Endothelial cell of umbilical vein (primary cell): ENCODE data around the gene S100A4. TPM values are rescaled to one million over a fixed set of nuclear protein-coding genes. Genes with fewer than 3 reads are reported as not detected.
"Not testable (repeated sequence)": the region's sequence is repeated elsewhere in the genome, so short reads cannot be mapped to it uniquely, and the experiment has no call there.

Experiments used
- BruUV-seq: library from RNA; stranded (reverse); fragments of 400-500 nt; replicated peaks from 2 replicates; lab custom pipeline; 2021; lab: Mats Ljungman, UMichigan
- CTCF ChIA-PET: fragments of 300-600, 350-600 bp; sonication (Branson Sonifier 250); formaldehyde crosslinking; loops from one replicate; lab custom pipeline; 2021; ENCODE audit warnings: antibody characterized with exemption, inconsistent platforms; lab: Charles Lee
- POLR2A ChIA-PET: fragments of 300-600, 350-600 bp; sonication (Branson Sonifier 250); formaldehyde crosslinking; loops from one replicate; lab custom pipeline; 2021; ENCODE audit warnings: antibody characterized with exemption, inconsistent platforms; lab: Charles Lee
- DNase-seq: peaks from one replicate; pipeline ENCODE4 v3.0.0-alpha.2; 2011; ENCODE audit warnings: low read depth, low spot score
- FAIRE-seq: peaks from 2 replicates; lab custom pipeline; 2011; peaks lifted over from hg19 to GRCh38; lab: Jason Lieb, UNC
- H2AFZ ChIP-seq: 2 replicates; pipeline ENCODE4 v1.6.0; 2012; ENCODE audit warnings: low read depth, low read length, control low read depth, inconsistent platforms
- H3K27ac ChIP-seq: 2 replicates; pipeline ENCODE4 v1.5.1; 2011; ENCODE audit warnings: low read depth, mild to moderate bottlenecking, control low read depth, low read length, moderate library complexity; ENCODE audit not compliant: insufficient read depth
- H3K27me3 ChIP-seq, 2 experiments: 2 replicates each; pipeline versions ENCODE4 v1.6.0 to v1.6.1; 2011; ENCODE audit warnings: low read length in 2 of 2, mixed read lengths in 1 of 2; ENCODE audit not compliant: control insufficient read depth in 2 of 2, insufficient read depth in 2 of 2
- H3K36me3 ChIP-seq, 2 experiments: 2 replicates in 1 of 2; 3 replicates in 1 of 2; pipeline ENCODE4 v1.5.1; 2011; ENCODE audit warnings: low read length in 2 of 2, mild to moderate bottlenecking in 1 of 2, moderate library complexity in 1 of 2; ENCODE audit not compliant: control insufficient read depth in 2 of 2, insufficient read depth in 2 of 2; ENCODE audit errors: extremely low read depth in 1 of 2
- H3K4me1 ChIP-seq: 3 replicates; pipeline ENCODE4 v1.5.1; 2011; ENCODE audit warnings: mild to moderate bottlenecking, low read length; ENCODE audit not compliant: control insufficient read depth, insufficient read depth; ENCODE audit errors: extremely low read depth
- H3K4me2 ChIP-seq: 2 replicates; pipeline ENCODE4 v1.6.1; 2011; ENCODE audit warnings: low read length, control low read depth, mixed read lengths; ENCODE audit not compliant: insufficient read depth
- H3K4me3 ChIP-seq, 3 experiments: fragments of 200-600 bp in 1 of 3; sonication (generic), shearing (Covaris generic) in 1 of 3; replicated peaks in 1 of 3; 2 replicates each; pipeline ENCODE4 v1.5.1; 2011 to 2016; ENCODE audit warnings: control low read depth in 3 of 3, low read length in 3 of 3, mild to moderate bottlenecking in 2 of 3, inconsistent platforms in 1 of 3, low read depth in 1 of 3, moderate library complexity in 1 of 3; ENCODE audit not compliant: insufficient read depth in 1 of 3
- H3K79me2 ChIP-seq: 2 replicates; pipeline ENCODE4 v1.6.0; 2012; ENCODE audit warnings: low read length, inconsistent platforms; ENCODE audit not compliant: control insufficient read depth, insufficient read depth
- H3K9ac ChIP-seq: replicated peaks from 2 replicates; pipeline ENCODE3; 2011; ENCODE audit warnings: low read length, control low read depth; ENCODE audit not compliant: insufficient read depth; ENCODE audit errors: extremely low read depth
- H3K9me1 ChIP-seq: replicated peaks from 3 replicates; pipeline ENCODE4 v1.6.0; 2011; ENCODE audit warnings: mild to moderate bottlenecking, low read length; ENCODE audit not compliant: control insufficient read depth, insufficient read depth; ENCODE audit errors: extremely low read depth
- H3K9me3 ChIP-seq: replicated peaks from 2 replicates; pipeline ENCODE4 v1.5.1; 2012; ENCODE audit warnings: low read length, inconsistent platforms; ENCODE audit not compliant: control insufficient read depth, insufficient read depth
- H4K20me1 ChIP-seq: replicated peaks from 2 replicates; pipeline ENCODE3; 2011; ENCODE audit warnings: mild to moderate bottlenecking, low read length; ENCODE audit not compliant: control insufficient read depth, insufficient read depth; ENCODE audit errors: extremely low read depth
- CTCF ChIP-seq, 2 donors: IDR thresholded peaks; 1 replicate in 1 of 2; 2 replicates in 1 of 2; pipeline ENCODE4 v1.5.1; 2011; ENCODE audit warnings: low read length in 2 of 2, mild to moderate bottlenecking in 2 of 2, moderate library complexity in 2 of 2, control low read depth in 1 of 2, inconsistent platforms in 1 of 2, low read depth in 1 of 2; ENCODE audit not compliant: insufficient read depth in 1 of 2; ENCODE audit errors: extremely low read depth in 1 of 2
- EZH2 ChIP-seq: IDR thresholded peaks from 2 replicates; pipeline ENCODE4 v1.6.1; 2012; ENCODE audit warnings: borderline replicate concordance, low read depth, mild to moderate bottlenecking, moderate library complexity, low read length, inconsistent platforms; ENCODE audit not compliant: severe bottlenecking
- FOS ChIP-seq: IDR thresholded peaks from 2 replicates; pipeline ENCODE4 v1.6.1; 2011; ENCODE audit warnings: mild to moderate bottlenecking, low read length, moderate library complexity, borderline replicate concordance; ENCODE audit not compliant: insufficient read depth
- GATA2 ChIP-seq: IDR thresholded peaks from 2 replicates; pipeline ENCODE4 v1.7.0; 2011; ENCODE audit warnings: low read depth, mild to moderate bottlenecking, moderate library complexity, mixed read lengths, low read length; ENCODE audit not compliant: insufficient read length, insufficient read depth
- MAX ChIP-seq: IDR thresholded peaks from 2 replicates; pipeline ENCODE4 v1.6.1; 2011; ENCODE audit not compliant: insufficient read depth, insufficient read length
- POLR2A ChIP-seq: IDR thresholded peaks from 2 replicates; pipeline ENCODE4 v1.6.1; 2012; ENCODE audit warnings: low read depth, mild to moderate bottlenecking, control low read depth, low read length
- POLR2AphosphoS5 ChIP-seq: IDR thresholded peaks from 2 replicates; pipeline ENCODE4 v1.6.1; 2012; ENCODE audit warnings: low read depth, mild to moderate bottlenecking, control low read depth, low read length, moderate library complexity; ENCODE audit not compliant: insufficient read depth
- dilution Hi-C: fragments of 300-500 bp; cut with MboI; formaldehyde crosslinking; loops from one replicate; pipeline ENCODE4 v1.15.0; 2019; ENCODE audit warnings: low sequenced_read_pairs; ENCODE audit not compliant: extremely low pct_ligation_motif_present
- intact Hi-C: fragments of 100-400 bp; cut with micrococcal nuclease; formaldehyde crosslinking; loops from one replicate; pipeline ENCODE4 v1.10.0; 2022
- polyA plus RNA-seq, 4 experiments: library from polyadenylated mRNA; depleted of rRNA in 3 of 4; stranded (reverse) in 3 of 4; unstranded in 1 of 4; fragments of >200 nt; gene quantifications; 2 replicates each; pipeline versions ENCODE4 v1.2.1 to v1.2.3, GENCODE V29; 2011 to 2012; ENCODE audit warnings: missing spikeins in 1 of 4
- total RNA-seq: library from RNA; stranded (reverse); gene quantifications from 2 replicates; pipeline ENCODE4 v1.2.3, GENCODE V29; 2021

The S100A4 gene
- total and polyA plus RNA-seq, 2 donors (not counting 3 experiments of a cell fraction or from before 2014, with no cell fraction given): 1.1 TPM; not detected in 1

- H3K79me2 ChIP-seq: no peaks in the 10 kb centered on the region
- TF ChIP-seq EZH2 (no peak), POLR2AphosphoS5 (no peak), FOS (no peak), GATA2 (no peak), CTCF (IDR thresholded peaks at IDR 0.05; ENCODE audit: extremely low read depth in 1 of 2, insufficient read depth in 1 of 2, low read depth in 1 of 2, low read length in 2 of 2) (no peak), MAX (no peak), POLR2A (no peak)
- H3K4me2 ChIP-seq: no peak overlapping the region
- ChIA-PET POLR2A (interaction anchor here (0.8 to 0.9 kb wide), 2 partner anchors 29 to 50 kb away, joined by 5 to 6 read pairs; partner anchors contain the start of gene S100A13), CTCF (interaction anchor here (0.9 to 2.0 kb wide), 8 partner anchors 8 to 57 kb away, joined by 3 to 8 read pairs (median 6); partner anchors contain the start of gene S100A13)
- H3K9ac ChIP-seq: no peak overlapping the region
- no peak for DNase-seq
- no peaks in the 10 kb centered on the region for H3K36me3 ChIP-seq
- no peak overlapping the region for H3K27ac ChIP-seq
- BruUV-seq: no TSS peak
- FAIRE-seq: no peak
- H3K4me1 ChIP-seq: peaks cover 3% of the 10 kb centered on the region
- dilution Hi-C loops (no loop called here), intact Hi-C loops (no loop called here)
- H2AFZ ChIP-seq: no peak overlapping the region
- H3K9me3 ChIP-seq: no peaks in the 10 kb centered on the region
- no peaks in the 10 kb centered on the region for H4K20me1 ChIP-seq
- no peaks in the 10 kb centered on the region for H3K27me3 ChIP-seq
- H3K4me3 ChIP-seq: no peak overlapping the region
- H3K9me1 ChIP-seq: no peaks in the 10 kb centered on the region
Measured at GRCh38 chr1:153577138-153577537, 31.5 kb upstream of the S100A4 start.

- H3K27ac ChIP-seq, H3K79me2 ChIP-seq, H3K4me1 ChIP-seq, H2AFZ ChIP-seq, FAIRE-seq, H3K9me1 ChIP-seq, H3K9me3 ChIP-seq, intact Hi-C loops, H3K4me2 ChIP-seq, H3K27me3 ChIP-seq, H3K9ac ChIP-seq, H3K36me3 ChIP-seq, H3K4me3 ChIP-seq, BruUV-seq, POLR2A ChIA-PET, dilution Hi-C loops, DNase-seq, H4K20me1 ChIP-seq: not testable (repeated sequence)
- CTCF ChIA-PET: interaction anchor here (1.2 kb wide), 1 partner anchor 52 kb away, joined by 6 read pairs; the partner anchor contains the start of gene S100A13
Measured at GRCh38 chr1:153575497-153575896, 29.9 kb upstream of the S100A4 start.

- H3K4me3 ChIP-seq, CTCF ChIA-PET, H3K79me2 ChIP-seq, BruUV-seq, H3K27me3 ChIP-seq, H3K9me1 ChIP-seq, H3K4me2 ChIP-seq, dilution Hi-C loops, FAIRE-seq, H3K9ac ChIP-seq, H3K36me3 ChIP-seq, intact Hi-C loops, H4K20me1 ChIP-seq, H3K27ac ChIP-seq, H2AFZ ChIP-seq, POLR2A ChIA-PET, H3K4me1 ChIP-seq, DNase-seq, H3K9me3 ChIP-seq: not testable (repeated sequence)
Measured at GRCh38 chr1:153575081-153575491, 29.5 kb upstream of the S100A4 start.
